ENCODE data around the gene RAB26.

DNA sequence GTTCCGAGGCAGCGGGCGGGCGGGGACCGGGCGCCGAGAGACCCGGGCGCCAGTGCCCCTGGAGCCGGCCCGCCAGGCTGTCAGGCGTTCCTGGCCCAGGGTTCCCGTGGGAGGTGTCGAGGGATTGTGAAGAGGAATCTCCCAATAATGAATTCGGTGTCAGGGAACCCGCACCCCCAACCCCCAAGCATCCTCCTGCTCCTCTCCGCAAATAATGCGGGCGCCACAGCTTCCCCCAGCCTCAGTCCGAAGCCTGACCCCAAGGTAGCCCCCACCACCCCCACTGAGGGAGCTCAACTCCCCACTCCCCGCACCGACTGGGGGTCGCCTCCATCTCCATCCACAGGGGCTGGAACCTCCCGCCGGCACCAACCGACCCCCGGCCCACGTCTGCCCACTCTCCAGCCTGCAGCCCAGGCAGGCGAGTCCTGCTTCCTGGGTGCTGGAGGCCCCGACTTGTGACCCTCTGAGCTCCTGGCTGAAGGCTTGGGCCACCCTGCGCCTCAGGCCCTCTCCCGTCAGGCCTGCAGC, 48.6 kb downstream of the RAB26 start:
- TF ChIP-seq EZH2phosphoT487 (IDR thresholded peaks at IDR 0.05; ENCODE audit: insufficient read depth, low read depth) (no peak), EZH2 (IDR thresholded peaks at IDR 0.05; ENCODE audit: insufficient read depth, poor library complexity, severe bottlenecking) (peak; percentile 74)
